GM21381 (cell line): ENCODE measurements around the gene CYB561D2.

ENCODE experiments used
- ATAC-seq: cut with Tn5 transposase; IDR thresholded peaks from one replicate; pipeline ENCODE4 v1.9.1; 2021; ENCODE audit warnings: mild to moderate bottlenecking, moderate library complexity; ENCODE audit not compliant: unreplicated experiment

The CYB561D2 gene

GRCh38 chr3:50359760-50360110 is 9.1 kb downstream of the CYB561D2 start:
- ATAC-seq, result no peak

- no peak for ATAC-seq
Observed at GRCh38 chr3:50364573-50365079, 14.0 kb downstream of the CYB561D2 start.

DNA sequence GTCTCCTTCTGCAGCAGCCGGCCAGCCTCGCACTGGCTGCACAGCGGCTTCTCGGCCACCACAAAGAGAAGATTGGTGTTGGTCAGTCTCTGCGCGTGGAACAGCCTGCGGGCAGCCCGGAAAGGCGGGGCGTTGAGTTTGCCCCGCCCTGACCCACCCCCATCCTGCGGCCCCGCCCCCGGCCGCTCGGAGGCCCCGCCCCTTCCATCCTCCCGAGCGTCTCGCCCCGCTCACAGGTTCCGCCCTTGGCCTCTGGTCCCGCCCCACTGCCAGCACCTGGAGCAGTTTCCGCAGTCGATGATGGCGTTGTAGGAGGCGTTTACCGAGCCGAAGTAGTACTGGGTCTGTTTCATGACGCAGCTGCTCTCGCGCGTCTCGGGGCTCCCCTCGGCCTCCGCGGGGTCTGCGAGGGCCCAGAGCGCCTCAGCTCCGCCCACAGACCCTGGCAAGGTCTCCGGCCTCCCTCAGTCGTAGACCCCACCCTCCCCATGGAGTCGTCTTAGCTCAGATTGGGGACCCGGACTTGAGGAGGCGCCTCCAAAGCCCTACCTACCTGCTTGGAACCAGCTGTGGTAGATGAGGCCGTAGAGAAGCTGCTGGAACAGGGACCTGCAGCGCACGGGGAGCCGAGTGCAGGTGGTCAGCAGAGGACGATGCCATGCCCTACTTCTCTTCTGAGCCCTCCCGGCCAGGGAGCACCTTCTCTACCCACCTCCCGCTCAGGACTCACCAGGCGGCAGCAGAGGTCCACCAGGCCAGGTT is 14.6 kb downstream of the CYB561D2 start:
- peak; percentile 87 for ATAC-seq

- ATAC-seq, result no peak
Observed at GRCh38 chr3:50365842-50366220, 15.2 kb downstream of the CYB561D2 start.

DNA sequence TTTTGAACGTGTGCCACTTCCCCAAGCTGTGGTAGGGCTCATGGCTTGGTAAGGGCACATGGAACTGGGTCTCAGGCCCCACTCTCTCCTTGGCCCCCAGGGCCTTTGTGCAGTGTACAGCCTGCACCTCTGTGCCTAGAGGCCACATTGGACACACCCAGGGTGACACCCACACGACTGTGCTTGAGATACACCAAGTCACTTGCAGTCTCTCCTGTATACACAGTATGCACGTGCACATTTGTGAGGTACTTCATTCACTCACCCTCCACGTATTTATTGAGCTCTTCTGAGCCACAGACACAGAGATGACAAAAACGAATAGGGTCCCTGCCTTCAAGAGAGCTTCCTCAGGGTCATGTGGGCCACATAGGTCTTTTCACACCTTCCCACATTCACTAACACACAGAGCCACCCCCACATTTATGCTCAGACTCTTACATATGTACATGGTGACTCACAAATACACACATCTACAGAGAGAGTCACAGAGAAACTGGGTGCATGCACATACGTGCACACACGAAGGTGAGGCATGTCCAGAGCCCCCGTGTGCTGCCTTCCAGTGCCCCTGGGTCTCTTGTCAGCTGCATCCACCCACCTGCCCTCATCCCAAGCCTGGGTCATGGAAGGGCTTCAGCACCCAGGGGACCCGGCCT is 18.5 kb downstream of the CYB561D2 start:
- no peak for ATAC-seq

- no peak for ATAC-seq
Observed at GRCh38 chr3:50370594-50370993, 19.9 kb downstream of the CYB561D2 start.

GRCh38 chr3:50371133-50371685 is 20.5 kb downstream of the CYB561D2 start:
- ATAC-seq, result no peak

DNA sequence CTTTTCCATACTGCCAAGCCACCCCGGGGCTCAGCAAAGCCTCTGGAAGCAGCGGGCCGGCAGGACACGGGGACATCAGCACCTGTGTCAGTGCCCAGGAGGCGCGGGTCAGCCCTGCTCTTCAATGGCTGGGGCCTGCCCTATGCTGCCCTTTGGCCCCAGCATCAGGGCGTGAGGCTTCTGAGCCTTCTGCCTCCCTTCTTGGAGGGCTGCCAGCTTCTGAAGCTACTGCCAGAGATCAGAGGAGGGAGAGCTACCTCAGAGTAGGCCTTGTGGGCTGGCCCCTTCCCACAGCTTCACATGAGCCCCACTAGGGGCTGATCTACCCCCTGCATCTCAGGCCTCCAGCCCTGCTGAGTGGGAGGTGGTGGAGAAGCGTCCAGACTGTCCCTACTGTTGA is 21.7 kb downstream of the CYB561D2 start:
- no peak for ATAC-seq

- ATAC-seq, result no peak
Observed at GRCh38 chr3:50373146-50374051, 22.7 kb downstream of the CYB561D2 start.

DNA sequence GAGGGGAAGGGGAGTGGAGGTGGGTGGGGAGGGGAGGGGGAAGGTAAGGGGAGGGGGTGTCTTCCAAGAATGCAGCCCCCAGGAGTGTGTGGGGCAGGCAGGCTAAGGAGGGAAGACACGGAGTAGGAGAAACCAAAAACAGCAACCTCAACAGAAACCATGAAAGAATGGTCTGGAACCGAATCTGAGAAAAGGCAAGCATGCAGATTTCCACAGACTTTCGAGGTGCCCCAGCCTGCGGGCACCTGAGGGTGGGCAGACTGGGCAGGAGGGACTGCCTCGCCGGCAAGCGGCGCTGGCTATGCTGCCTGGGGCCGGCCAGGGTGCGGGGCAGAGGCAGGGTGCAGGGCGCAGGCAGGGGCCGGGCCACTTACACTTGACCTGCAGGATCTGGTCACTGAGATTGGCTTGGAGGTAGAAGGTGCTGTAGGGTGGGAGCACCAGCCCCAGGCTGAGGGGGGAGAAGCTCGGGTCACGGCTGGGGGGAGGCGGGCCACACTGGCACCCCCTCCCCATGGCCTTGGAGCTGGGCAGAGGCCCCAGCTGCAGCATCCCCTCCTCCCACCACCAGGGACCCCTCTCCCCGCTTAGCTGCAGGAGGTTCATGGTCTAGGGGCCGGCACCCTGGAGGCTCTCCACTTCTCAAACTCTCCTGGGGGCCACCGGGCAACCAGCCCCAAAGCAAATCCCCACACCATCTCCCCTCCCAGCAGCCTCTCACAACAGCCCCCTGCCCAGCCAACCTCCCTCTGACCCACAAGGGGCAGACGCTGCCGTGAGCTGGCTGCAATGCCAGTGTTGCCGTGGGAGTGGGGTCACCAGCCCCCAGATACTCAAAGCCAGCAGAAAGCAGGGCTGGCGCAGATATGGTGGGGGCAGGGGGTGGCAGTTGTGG is 23.9 kb downstream of the CYB561D2 start:
- ATAC-seq, result no peak

GRCh38 chr3:50375258-50375931 is 24.7 kb downstream of the CYB561D2 start:
- no peak for ATAC-seq

- no peak for ATAC-seq
Observed at GRCh38 chr3:50378024-50378423, 27.4 kb downstream of the CYB561D2 start.

DNA sequence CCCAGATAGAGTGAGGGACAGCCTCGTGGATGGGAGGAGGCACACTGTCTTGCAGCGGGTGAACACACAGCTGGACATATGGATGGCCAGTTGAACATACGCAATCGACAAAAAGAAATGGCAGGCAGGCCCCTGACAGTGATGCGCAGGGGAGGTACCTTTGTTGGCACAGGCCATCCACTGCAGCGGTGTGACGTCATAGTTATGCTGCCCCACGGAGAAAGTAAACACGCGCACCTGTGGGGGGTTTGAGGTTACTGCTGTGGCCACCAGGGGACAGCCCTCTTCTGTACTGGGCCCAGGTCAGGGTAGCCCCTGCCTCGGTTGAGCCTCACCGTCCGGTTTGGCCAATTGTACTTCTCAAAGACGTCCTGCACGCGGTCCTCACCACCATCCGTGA is 28.1 kb downstream of the CYB561D2 start:
- no peak for ATAC-seq

DNA sequence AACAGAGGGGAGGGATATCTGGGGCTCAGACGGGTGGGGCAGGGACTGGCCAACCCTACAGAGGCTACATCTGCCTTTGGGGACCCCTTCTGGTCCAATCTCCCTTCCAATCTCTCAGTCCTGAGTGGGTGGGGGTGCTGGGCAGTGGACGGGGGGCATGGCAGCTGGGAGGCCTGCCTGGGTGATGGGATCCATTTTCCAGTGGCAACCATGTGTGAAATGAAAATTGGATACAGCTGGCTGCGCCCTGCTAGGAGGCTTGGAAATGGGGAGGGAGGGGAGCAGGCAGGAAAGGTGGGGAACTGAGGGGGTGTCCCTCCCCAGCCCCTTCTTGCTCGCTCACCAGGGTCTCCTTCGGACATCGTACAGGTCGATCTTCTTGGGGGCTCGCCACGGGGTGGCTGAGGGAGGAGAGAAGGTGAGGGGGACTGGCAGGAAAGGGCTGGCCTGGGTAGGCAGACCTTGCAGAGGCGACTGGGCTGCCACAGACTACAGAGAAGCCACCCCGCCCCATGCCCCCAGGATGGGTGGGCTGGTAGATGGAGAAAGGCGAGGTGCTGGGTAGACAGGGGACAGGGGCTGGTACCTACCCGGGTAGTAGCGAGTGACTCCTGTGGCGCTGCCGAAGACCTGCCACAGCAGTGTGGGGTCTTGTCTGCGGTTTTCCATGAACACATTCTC is 29.9 kb downstream of the CYB561D2 start:
- no peak for ATAC-seq

DNA sequence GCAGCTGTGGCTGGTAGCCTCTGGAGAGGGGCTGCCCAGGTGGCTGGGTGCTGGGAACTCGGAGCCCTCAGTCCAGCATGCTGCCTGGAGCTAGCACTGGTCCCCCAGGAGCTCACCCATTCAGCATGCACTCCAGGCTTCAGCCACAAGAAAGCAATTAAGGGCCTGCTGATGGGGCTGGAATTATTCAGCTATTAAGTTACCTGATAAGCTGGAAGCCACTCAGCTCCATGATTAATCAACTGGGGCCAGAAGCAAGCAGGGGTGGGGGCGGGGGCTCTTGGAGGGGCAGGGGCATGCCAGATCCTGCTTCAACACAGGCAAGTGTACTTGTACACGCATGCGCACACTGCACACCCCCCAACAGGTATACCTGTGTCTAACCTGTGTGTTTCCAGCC is 30.7 kb downstream of the CYB561D2 start:
- no peak for ATAC-seq

DNA sequence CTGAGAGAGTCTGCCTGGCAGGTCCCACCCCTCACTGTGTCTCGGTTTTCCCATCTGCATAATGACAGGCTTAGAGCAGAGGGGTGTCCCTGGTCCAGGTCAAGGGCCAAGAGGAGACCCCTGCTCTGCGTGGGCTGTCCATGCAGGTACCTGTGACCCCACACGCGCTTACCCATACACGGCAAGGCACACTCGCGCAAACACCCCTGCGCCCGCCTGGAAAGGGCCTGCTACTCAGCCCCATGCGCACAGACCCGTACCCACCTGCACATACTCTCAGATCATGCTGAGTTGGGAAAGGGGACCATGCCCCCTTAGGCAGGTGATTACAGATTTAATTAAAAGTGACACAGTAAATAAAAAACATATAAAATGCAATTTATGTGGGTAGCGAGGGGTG is 32.1 kb downstream of the CYB561D2 start:
- no peak for ATAC-seq

- no peak for ATAC-seq
Observed at GRCh38 chr3:50383750-50384149, 33.1 kb downstream of the CYB561D2 start.

- no peak for ATAC-seq
Observed at GRCh38 chr3:50385754-50386153, 35.1 kb downstream of the CYB561D2 start.
